BE2C (cell line): ENCODE results near the gene AUTS2.

Source experiments
- DNase-seq: peaks from one replicate; pipeline ENCODE4 v3.0.0-alpha.2; 2020
- H3K27me3 ChIP-seq: fragments of 250-450 bp; sonication (Bioruptor Pico); 2 replicates; pipeline ENCODE4 v1.5.1; 2020; ENCODE audit warnings: mild to moderate bottlenecking
- H3K36me3 ChIP-seq: fragments of 250-450 bp; sonication (Bioruptor Pico); 2 replicates; pipeline ENCODE4 v1.5.1; 2020; ENCODE audit warnings: mild to moderate bottlenecking
- H3K4me1 ChIP-seq: fragments of 250-450 bp; sonication (Bioruptor Pico); 2 replicates; pipeline ENCODE4 v1.5.1; 2020
- H3K4me3 ChIP-seq: 2 replicates; pipeline ENCODE4 v1.5.1; 2011; ENCODE audit warnings: low read depth, low read length
- H3K9me3 ChIP-seq: fragments of 250-450 bp; sonication (Bioruptor Pico); 2 replicates; pipeline ENCODE4 v1.5.1; 2020
- TF ChIP-seq, protein P1 (sequence below): IDR thresholded peaks from 2 replicates; pipeline ENCODE4 v1.5.1; 2012; ENCODE audit warnings: mild to moderate bottlenecking, low read depth, low read length

The AUTS2 gene

DNA sequence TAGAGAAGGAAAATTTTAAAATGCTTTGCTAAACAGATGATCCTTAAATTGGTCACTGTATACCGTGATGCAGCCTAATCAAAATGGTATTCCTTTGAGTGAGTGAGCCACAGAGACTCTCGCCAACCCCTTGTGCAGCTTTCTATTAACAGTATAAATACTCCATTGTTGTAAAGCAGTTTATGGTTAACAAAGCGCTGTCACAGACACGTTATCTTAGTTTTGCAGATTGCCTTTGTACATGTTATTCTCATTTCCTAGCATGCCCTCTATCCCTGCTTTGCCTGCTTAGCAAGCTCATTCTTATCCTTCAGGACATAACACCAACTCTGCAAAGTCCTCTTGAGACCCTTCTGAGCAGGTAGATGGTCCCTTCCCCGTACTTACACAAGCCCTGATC, 694.4 kb downstream of the AUTS2 start:
- DNase-seq = no peak
- Histone ChIP-seq H3K9me3 (no peaks in the 10 kb centered on the region), H3K4me3 (no peak overlapping the region), H3K36me3 (no peaks in the 10 kb centered on the region), H3K4me1 (peaks cover 9% of the 10 kb centered on the region; the same call in 1 of the 2 replicates), H3K27me3 (no peaks in the 10 kb centered on the region)
- TF ChIP-seq, protein P1, sequence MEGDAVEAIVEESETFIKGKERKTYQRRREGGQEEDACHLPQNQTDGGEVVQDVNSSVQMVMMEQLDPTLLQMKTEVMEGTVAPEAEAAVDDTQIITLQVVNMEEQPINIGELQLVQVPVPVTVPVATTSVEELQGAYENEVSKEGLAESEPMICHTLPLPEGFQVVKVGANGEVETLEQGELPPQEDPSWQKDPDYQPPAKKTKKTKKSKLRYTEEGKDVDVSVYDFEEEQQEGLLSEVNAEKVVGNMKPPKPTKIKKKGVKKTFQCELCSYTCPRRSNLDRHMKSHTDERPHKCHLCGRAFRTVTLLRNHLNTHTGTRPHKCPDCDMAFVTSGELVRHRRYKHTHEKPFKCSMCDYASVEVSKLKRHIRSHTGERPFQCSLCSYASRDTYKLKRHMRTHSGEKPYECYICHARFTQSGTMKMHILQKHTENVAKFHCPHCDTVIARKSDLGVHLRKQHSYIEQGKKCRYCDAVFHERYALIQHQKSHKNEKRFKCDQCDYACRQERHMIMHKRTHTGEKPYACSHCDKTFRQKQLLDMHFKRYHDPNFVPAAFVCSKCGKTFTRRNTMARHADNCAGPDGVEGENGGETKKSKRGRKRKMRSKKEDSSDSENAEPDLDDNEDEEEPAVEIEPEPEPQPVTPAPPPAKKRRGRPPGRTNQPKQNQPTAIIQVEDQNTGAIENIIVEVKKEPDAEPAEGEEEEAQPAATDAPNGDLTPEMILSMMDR = no peak

DNA sequence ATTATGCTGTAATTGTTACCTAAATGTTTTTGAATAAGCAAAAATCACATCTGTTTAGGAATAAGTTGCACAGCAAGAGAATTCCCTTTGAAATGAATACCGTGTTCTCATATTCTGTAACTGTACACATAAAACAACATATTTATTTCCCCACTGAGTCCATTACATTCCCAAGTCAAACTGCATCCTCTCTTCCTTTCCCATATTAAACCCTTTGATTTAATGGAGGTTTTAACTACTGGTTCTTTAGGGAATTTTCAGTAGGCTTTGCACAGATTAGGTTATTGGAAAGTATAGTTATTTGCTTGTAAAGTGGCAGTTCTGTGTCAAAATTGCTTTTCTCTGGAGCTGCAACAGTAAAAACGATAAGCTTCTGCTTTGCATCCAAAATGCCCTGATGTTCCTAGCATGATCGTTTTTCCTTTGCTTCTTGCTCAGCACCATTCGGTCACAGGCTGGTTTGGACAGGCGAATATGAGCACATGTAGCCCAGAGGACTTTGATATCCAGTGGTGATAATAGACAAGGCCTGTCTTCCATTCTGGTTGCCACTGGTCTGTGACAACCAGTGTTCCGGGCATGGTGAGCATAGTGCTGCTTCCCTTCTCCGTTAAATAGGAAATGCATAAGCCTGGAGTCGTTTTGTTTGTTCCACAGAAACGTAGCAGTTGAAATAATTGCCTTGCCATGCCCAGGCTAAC, 696.1 kb downstream of the AUTS2 start:
- Histone ChIP-seq H3K4me3 (no peak overlapping the region), H3K9me3 (no peaks in the 10 kb centered on the region), H3K27me3 (no peaks in the 10 kb centered on the region), H3K36me3 (no peaks in the 10 kb centered on the region), H3K4me1 (peaks cover 22% of the 10 kb centered on the region)
- TF ChIP-seq, protein P1 = no peak
- peak; percentile 57 for DNase-seq

DNA sequence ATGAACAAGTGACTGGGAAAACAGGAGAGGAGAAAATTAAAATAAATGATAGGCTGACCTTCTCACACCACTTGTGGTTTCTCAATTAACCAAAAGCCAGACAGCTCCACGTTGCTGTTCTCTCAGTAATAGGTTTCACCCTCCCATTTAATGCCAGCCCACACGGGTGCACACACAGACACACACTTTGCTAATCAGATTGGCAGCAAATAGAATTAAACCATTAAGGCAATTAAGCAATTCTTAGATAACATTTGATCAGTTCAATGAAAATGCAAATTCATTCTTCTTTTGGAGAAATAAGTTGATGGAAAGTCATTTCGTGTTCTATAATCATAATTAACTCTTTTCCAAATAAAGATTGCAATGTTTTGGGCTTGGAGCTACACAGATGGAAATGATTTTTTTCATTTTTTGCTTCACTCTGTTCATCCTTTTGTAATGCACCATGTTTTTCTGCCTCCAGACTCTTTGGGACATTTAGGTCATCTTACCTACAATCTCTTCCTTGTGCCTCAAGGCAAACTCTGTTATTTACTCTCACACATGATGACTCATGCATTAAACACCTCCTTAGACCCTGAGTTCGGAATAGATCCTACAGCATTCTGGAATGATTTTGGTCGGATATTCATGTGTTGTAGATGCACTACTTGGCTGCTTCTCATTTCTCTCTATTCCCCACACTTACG, 700.7 kb downstream of the AUTS2 start:
- TF ChIP-seq, protein P1 = no peak
- peaks cover 23% of the 10 kb centered on the region for H3K4me1 ChIP-seq
- H3K4me3 ChIP-seq = no peak overlapping the region
- H3K36me3 ChIP-seq = no peaks in the 10 kb centered on the region
- H3K9me3 ChIP-seq = no peaks in the 10 kb centered on the region
- peak; percentile 38 for DNase-seq
- no peaks in the 10 kb centered on the region for H3K27me3 ChIP-seq

DNA sequence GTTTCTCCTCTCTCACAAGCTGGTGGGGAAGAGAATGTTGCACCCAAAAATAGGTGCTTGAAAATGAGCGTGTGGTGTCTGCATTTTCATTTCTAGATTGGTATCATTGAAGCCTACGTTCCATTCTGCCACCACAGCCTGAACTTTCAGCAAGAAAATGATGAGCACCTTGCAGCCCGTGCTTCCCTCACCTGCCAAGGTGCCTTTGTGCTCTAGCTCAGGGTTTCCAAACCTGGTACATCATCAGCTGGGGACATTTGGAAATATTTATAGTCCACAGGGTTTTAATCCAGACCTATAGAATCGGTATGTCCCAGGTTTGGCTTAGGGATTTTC, 701.2 kb downstream of the AUTS2 start:
- DNase-seq = no peak
- no peaks in the 10 kb centered on the region for H3K36me3 ChIP-seq
- H3K4me1 ChIP-seq = peaks cover 20% of the 10 kb centered on the region
- H3K27me3 ChIP-seq = no peaks in the 10 kb centered on the region
- no peaks in the 10 kb centered on the region for H3K9me3 ChIP-seq
- TF ChIP-seq, protein P1 = no peak
- no peak overlapping the region for H3K4me3 ChIP-seq

DNA sequence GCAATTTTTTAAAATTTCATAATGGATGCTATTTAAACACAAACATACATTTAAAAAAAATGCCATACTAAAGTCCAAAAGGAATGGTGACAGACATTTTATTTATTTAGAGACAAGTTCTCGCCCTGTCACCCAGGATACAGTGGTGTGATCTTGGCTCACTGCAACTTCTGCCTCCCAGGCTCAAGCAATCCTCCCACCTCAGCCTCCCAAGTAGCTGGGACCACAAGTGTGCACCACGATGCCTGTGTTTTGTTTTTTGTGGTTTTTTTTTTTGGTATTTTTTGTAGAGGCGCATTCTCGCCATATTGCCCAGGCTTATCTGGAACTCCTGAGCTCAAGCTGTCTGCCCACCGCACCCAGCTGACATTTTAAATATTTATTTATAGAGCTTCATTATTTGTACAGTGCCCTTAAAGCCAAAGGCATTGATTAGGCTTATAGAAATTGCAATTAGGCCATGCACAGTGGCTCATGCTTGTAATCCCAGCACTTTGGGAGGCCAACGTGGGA, 703.5 kb downstream of the AUTS2 start:
- Histone ChIP-seq H3K9me3 (no peaks in the 10 kb centered on the region), H3K36me3 (no peaks in the 10 kb centered on the region), H3K4me3 (no peak overlapping the region), H3K4me1 (peaks cover 14% of the 10 kb centered on the region), H3K27me3 (no peaks in the 10 kb centered on the region)
- TF ChIP-seq, protein P1 = no peak
- DNase-seq = no peak

DNA sequence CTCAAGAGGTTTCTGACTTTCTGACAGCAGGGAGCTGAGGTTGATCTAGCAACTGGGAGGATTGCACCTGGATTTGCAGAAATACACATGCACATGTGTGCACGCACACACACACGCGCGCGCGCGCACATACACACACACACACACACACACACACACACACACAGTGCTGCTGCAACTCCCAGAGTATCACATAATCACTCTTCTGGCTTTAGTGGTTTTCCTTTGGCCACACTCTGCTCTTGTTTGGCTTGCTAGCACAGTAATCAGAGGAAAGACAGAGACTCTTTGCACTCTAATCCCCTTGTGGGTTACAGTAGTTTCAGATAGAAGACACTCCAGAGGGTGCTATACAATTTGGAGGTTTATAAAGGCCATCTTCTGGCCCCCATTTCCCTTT, 705.0 kb downstream of the AUTS2 start:
- no peak for DNase-seq
- Histone ChIP-seq H3K9me3 (no peaks in the 10 kb centered on the region), H3K4me3 (no peak overlapping the region), H3K27me3 (no peaks in the 10 kb centered on the region), H3K36me3 (no peaks in the 10 kb centered on the region), H3K4me1 (peaks cover 12% of the 10 kb centered on the region)
- TF ChIP-seq, protein P1 = no peak
